Adrenal gland (tissue), 12 donors: Measurements from ENCODE around the gene WDR17. TPM values are rescaled to one million over a fixed set of nuclear protein-coding genes. Genes with fewer than 3 reads are reported as not detected.

Experiments used
- DNase-seq, 7 donors: peaks; one replicate each; pipeline ENCODE4 v3.0.0-alpha.2; 2019 to 2020
- H3K27ac ChIP-seq, 5 donors: fragments of 200-600 bp; sonication (generic) in 4 of 5; 1 replicate in 3 of 5; 2 replicates in 2 of 5; pipeline versions ENCODE4 v1.5.1 to v1.8.0; 2016 to 2020; ENCODE audit warnings: mild to moderate bottlenecking in 1 of 5
- H3K27me3 ChIP-seq: fragments of 200-600 bp; 2 replicates; pipeline ENCODE4 v1.8.0; 2021
- H3K36me3 ChIP-seq, 2 donors: fragments of 200-600 bp; replicated peaks in 1 of 2; 1 replicate in 1 of 2; 2 replicates in 1 of 2; pipeline versions ENCODE4 v1.5.1 to v1.8.0; 2018 to 2022
- H3K4me1 ChIP-seq, 2 donors: fragments of 200-600 bp; replicated peaks in 1 of 2; 1 replicate in 1 of 2; 2 replicates in 1 of 2; pipeline versions ENCODE4 v1.5.1 to v1.8.0; 2018 to 2021
- H3K4me3 ChIP-seq, 4 donors: fragments of 200-600 bp; sonication (generic) in 3 of 4; one replicate each; pipeline ENCODE4 v1.5.1; 2016 to 2018
- H3K9me3 ChIP-seq, 3 donors: fragments of 200-600 bp; sonication (generic) in 1 of 3; replicated peaks in 1 of 3; 1 replicate in 2 of 3; 2 replicates in 1 of 3; pipeline versions ENCODE4 v1.5.1 to v1.8.0; 2016 to 2021
- CTCF ChIP-seq, 6 experiments: fragments of 450-650 bp in 4 of 6; fragments of 200-600 bp in 2 of 6; sonication (generic) in 1 of 6; IDR thresholded peaks; 1 replicate in 5 of 6; 2 replicates in 1 of 6; pipeline versions ENCODE4 v1.5.1 to v1.8.0; 2016 to 2021; ENCODE audit warnings: antibody characterized with exemption in 6 of 6, mild to moderate bottlenecking in 2 of 6, moderate library complexity in 1 of 6
- POLR2A ChIP-seq, 2 donors: fragments of 450-650 bp; IDR thresholded peaks; one replicate each; pipeline ENCODE4 v1.6.1; 2017; ENCODE audit warnings: antibody characterized with exemption in 2 of 2, mild to moderate bottlenecking in 2 of 2, moderate library complexity in 1 of 2
- WGBS, 4 donors: extraction: QIAGEN DNeasy Blood & Tissue Kit in 2 of 4; methylation state at CpG; one replicate each; pipeline versions ENCODE4 v1.1.5 to v1.1.7; 2013 to 2017; 5-methylcytosine and 5-hydroxymethylcytosine counted together
- intact Hi-C, 2 donors: fragments of 100-400 bp; cut with DNase I; formaldehyde crosslinking; loops; one replicate each; pipeline versions ENCODE4 v1.14.1 to v1.15.0; 2022 to 2023
- polyA plus RNA-seq, 3 donors: library from polyadenylated mRNA; stranded (reverse); fragments of 200-250 nt in 2 of 3; fragments of 350-450 nt in 1 of 3; fragmentation: Illumina TruSeq in 1 of 3; extraction: RNeasy Lipid Tissue Mini Kit (QIAGEN cat#74804) in 1 of 3; gene quantifications; one replicate each; pipeline ENCODE4 v1.2.3, GENCODE V29; 2013 to 2014
- total RNA-seq, 9 donors: library from RNA; depleted of rRNA in 4 of 9; stranded (reverse); fragments of >200 nt in 4 of 9; fragments of 120-200 nt in 1 of 9; fragmentation: NEBNext Ultra II Directional in 1 of 9; extraction: Animal tissue kit (Norgen Biotek cat#: 25700) in 1 of 9; gene quantifications; one replicate each; pipeline versions ENCODE4 v1.1.0 to v1.2.4, GENCODE V29; 2013 to 2023
- donor health status: healthy with polysubstance abuse.
- donor health status: Bipolar disorder and iron deficiency.
- donor health status: DM: yes; HTN: yes; CAD: no.
- donor health status: DM: no; HTN: no; CAD: no.
- donor health status: DM: no; HTN: no; CAD: no.
- donor health status: DM: yes; HTN: yes; CAD: no.

The WDR17 gene
- total and polyA plus RNA-seq, 12 donors: 0.81 to 7.7 (median 2.9) TPM

GRCh38 chr4:176077561-176077960, 11.9 kb downstream of the WDR17 start:
- no peaks in the 10 kb centered on the region for H3K9me3 ChIP-seq
- TF ChIP-seq CTCF (IDR thresholded peaks at IDR 0.05) (no peak), POLR2A (IDR thresholded peaks at IDR 0.05) (no peak)
- no peak for DNase-seq
- H3K36me3 ChIP-seq: no peaks in the 10 kb centered on the region
- intact Hi-C loops: no loop called here
- no peaks in the 10 kb centered on the region for H3K4me1 ChIP-seq
- H3K27me3 ChIP-seq: no peaks in the 10 kb centered on the region
- H3K27ac ChIP-seq: no peak overlapping the region
- no peak overlapping the region for H3K4me3 ChIP-seq

GRCh38 chr4:176084769-176085168, 19.1 kb downstream of the WDR17 start:
- DNase-seq: no peak
- no peak for TF ChIP-seq POLR2A (IDR thresholded peaks at IDR 0.05)
- no peak for TF ChIP-seq CTCF (IDR thresholded peaks at IDR 0.05)
- WGBS, 4 donors: 77 to 86% (median 82%) methylated on average over 2 of the region's 2 CpGs
- Histone ChIP-seq H3K27me3 (no peaks in the 10 kb centered on the region), H3K4me1 (no peaks in the 10 kb centered on the region), H3K4me3 (no peak overlapping the region), H3K36me3 (no peaks in the 10 kb centered on the region), H3K27ac (no peak overlapping the region), H3K9me3 (no peaks in the 10 kb centered on the region)
- intact Hi-C loops: no loop called here

- WGBS, 4 donors: 65 to 78% (median 70%) methylated on average over 2 of the region's 2 CpGs
Observed at GRCh38 chr4:176090115-176090514, 24.5 kb downstream of the WDR17 start.

GRCh38 chr4:176099314-176099713, 33.7 kb downstream of the WDR17 start:
- DNase-seq: no peak
- 81 to 89% (median 84%) methylated on average over 2 of the region's 2 CpGs for WGBS, 4 donors
- no peaks in the 10 kb centered on the region for H3K27me3 ChIP-seq
- H3K9me3 ChIP-seq: no peaks in the 10 kb centered on the region
- no peaks in the 10 kb centered on the region for H3K4me1 ChIP-seq
- no peak overlapping the region for H3K27ac ChIP-seq
- H3K36me3 ChIP-seq: no peaks in the 10 kb centered on the region
- no peak overlapping the region for H3K4me3 ChIP-seq
- intact Hi-C loops: no loop called here
- TF ChIP-seq CTCF (IDR thresholded peaks at IDR 0.05): no peak
- no peak for TF ChIP-seq POLR2A (IDR thresholded peaks at IDR 0.05)

More at GRCh38 chr4:176090115-176090514, 24.5 kb downstream of the WDR17 start:
- no peaks in the 10 kb centered on the region for H3K4me1 ChIP-seq
- H3K27me3 ChIP-seq: no peaks in the 10 kb centered on the region
- intact Hi-C loops: no loop called here
- no peak for TF ChIP-seq CTCF (IDR thresholded peaks at IDR 0.05)
- no peak for TF ChIP-seq POLR2A (IDR thresholded peaks at IDR 0.05)
- no peaks in the 10 kb centered on the region for H3K36me3 ChIP-seq
- DNase-seq: peak in 2 of 7 donors; percentile 7 to 23
- H3K4me3 ChIP-seq: no peak overlapping the region
- no peak overlapping the region for H3K27ac ChIP-seq
- no peaks in the 10 kb centered on the region for H3K9me3 ChIP-seq
